Gastrocnemius medialis (tissue), 4 donors: ENCODE results near the gene NTRK3. TPM values are rescaled to one million over a fixed set of nuclear protein-coding genes. Genes with fewer than 3 reads are reported as not detected.
A peak's percentile ranks its signal among the peaks of the same experiment; 100 is the strongest.
"Not testable (repeated sequence)": the region's sequence is repeated elsewhere in the genome, so short reads cannot be mapped to it uniquely, and the experiment has no call there.

Source experiments
- ATAC-seq, 2 donors: fragments of 150-250 bp; one replicate each; pipeline ENCODE4 v1.9.1; 2016
- DNase-seq, 2 donors: peaks; one replicate each; pipeline ENCODE4 v3.0.0-alpha.2; 2019
- H3K27ac ChIP-seq, 4 donors: fragments of 200-600 bp; sonication (generic); 1 replicate in 1 of 4; 2 replicates in 3 of 4; pipeline ENCODE4 v1.5.1; 2016 to 2018; ENCODE audit warnings: mild to moderate bottlenecking in 2 of 4, moderate library complexity in 1 of 4
- H3K27me3 ChIP-seq, 3 donors: fragments of 200-600 bp; sonication (generic) in 2 of 3; 1 replicate in 1 of 3; 2 replicates in 2 of 3; pipeline versions ENCODE4 v1.5.1 to v1.6.0; 2016 to 2019; ENCODE audit warnings: mild to moderate bottlenecking in 1 of 3, moderate library complexity in 1 of 3
- H3K36me3 ChIP-seq, 2 donors: fragments of 200-600 bp; sonication (generic) in 1 of 2; one replicate each; pipeline ENCODE4 v1.5.1; 2017 to 2018
- H3K4me1 ChIP-seq, 2 donors: fragments of 200-600 bp; sonication (generic) in 1 of 2; one replicate each; pipeline ENCODE4 v1.5.1; 2016 to 2017; ENCODE audit warnings: mild to moderate bottlenecking in 2 of 2
- H3K4me3 ChIP-seq, 4 donors: fragments of 200-600 bp; sonication (generic) in 3 of 4; 1 replicate in 1 of 4; 2 replicates in 3 of 4; pipeline ENCODE4 v1.5.1; 2016 to 2019; ENCODE audit warnings: mild to moderate bottlenecking in 2 of 4
- H3K9me3 ChIP-seq, 3 donors: fragments of 200-600 bp; sonication (generic) in 2 of 3; 1 replicate in 1 of 3; 2 replicates in 2 of 3; pipeline ENCODE4 v1.5.1; 2016 to 2019
- CTCF ChIP-seq, 5 experiments: fragments of 450-650 bp in 3 of 5; fragments of 200-600 bp in 2 of 5; sonication (generic) in 2 of 5; IDR thresholded peaks in 4 of 5; conservative IDR thresholded peaks in 1 of 5; 1 replicate in 4 of 5; 2 replicates in 1 of 5; pipeline ENCODE4 v1.5.1; 2016 to 2019; ENCODE audit warnings: antibody characterized with exemption in 5 of 5, mild to moderate bottlenecking in 3 of 5, moderate library complexity in 3 of 5
- POLR2A ChIP-seq, 2 donors: fragments of 450-650 bp; IDR thresholded peaks; one replicate each; pipeline ENCODE4 v1.6.1; 2017; ENCODE audit warnings: antibody characterized with exemption in 2 of 2, mild to moderate bottlenecking in 2 of 2, moderate library complexity in 2 of 2
- in situ Hi-C, 4 donors: fragments of 200-750 bp; cut with MboI; loops; one replicate each; pipeline versions ENCODE4 v1.15.0 to v1.8.0; 2017; ENCODE audit warnings: low sequenced_read_pairs in 4 of 4
- intact Hi-C: fragments of 100-400 bp; cut with DNase I; formaldehyde crosslinking; loops from one replicate; pipeline ENCODE4 v1.15.1; 2023; ENCODE audit warnings: low total_unique reads
- total RNA-seq, 4 donors: library from RNA; depleted of rRNA; stranded (reverse); fragments of >200 nt; gene quantifications; one replicate each; pipeline versions ENCODE4 v1.1.0 to v1.2.3, GENCODE V29; 2016

Gene NTRK3
- total RNA-seq, 4 donors from 2014 or later = 0.61 to 2.7 (median 0.77) TPM

- TF ChIP-seq CTCF (IDR thresholded peaks at IDR 0.05 in 4 of 5, conservative IDR thresholded peaks at IDR 0.05 in 1 of 5) (no peak), POLR2A (IDR thresholded peaks at IDR 0.05) (no peak)
- no peak for ATAC-seq
Observed at GRCh38 chr15:87843312-87843711, 413.2 kb downstream of the NTRK3 start.

GRCh38 chr15:87841426-87841998 lies 415.0 kb downstream of the NTRK3 start:
- Histone ChIP-seq H3K27ac (no peak overlapping the region), H3K9me3 (no peaks in the 10 kb centered on the region), H3K27me3 (no peaks in the 10 kb centered on the region), H3K36me3 (no peaks in the 10 kb centered on the region), H3K4me3 (no peak overlapping the region), H3K4me1 (no peaks in the 10 kb centered on the region)
- no peak for TF ChIP-seq CTCF (IDR thresholded peaks at IDR 0.05 in 4 of 5, conservative IDR thresholded peaks at IDR 0.05 in 1 of 5)
- TF ChIP-seq POLR2A (IDR thresholded peaks at IDR 0.05) = no peak
- no peak for ATAC-seq
- no peak for DNase-seq
- intact Hi-C loops (no loop called here), in situ Hi-C loops (no loop called here)

More at GRCh38 chr15:87843312-87843711, 413.2 kb downstream of the NTRK3 start:
- Histone ChIP-seq H3K27ac (no peak overlapping the region), H3K36me3 (no peaks in the 10 kb centered on the region), H3K4me1 (no peaks in the 10 kb centered on the region), H3K27me3 (no peaks in the 10 kb centered on the region), H3K9me3 (no peaks in the 10 kb centered on the region), H3K4me3 (no peak overlapping the region)
- intact Hi-C loops = no loop called here
- in situ Hi-C loops = no loop called here
- DNase-seq = no peak

GRCh38 chr15:87835830-87836229 lies 420.7 kb downstream of the NTRK3 start:
- ATAC-seq, H3K4me3 ChIP-seq, H3K27me3 ChIP-seq, H3K9me3 ChIP-seq, H3K4me1 ChIP-seq, H3K27ac ChIP-seq, DNase-seq, H3K36me3 ChIP-seq, intact Hi-C loops, in situ Hi-C loops: not testable (repeated sequence)

DNA sequence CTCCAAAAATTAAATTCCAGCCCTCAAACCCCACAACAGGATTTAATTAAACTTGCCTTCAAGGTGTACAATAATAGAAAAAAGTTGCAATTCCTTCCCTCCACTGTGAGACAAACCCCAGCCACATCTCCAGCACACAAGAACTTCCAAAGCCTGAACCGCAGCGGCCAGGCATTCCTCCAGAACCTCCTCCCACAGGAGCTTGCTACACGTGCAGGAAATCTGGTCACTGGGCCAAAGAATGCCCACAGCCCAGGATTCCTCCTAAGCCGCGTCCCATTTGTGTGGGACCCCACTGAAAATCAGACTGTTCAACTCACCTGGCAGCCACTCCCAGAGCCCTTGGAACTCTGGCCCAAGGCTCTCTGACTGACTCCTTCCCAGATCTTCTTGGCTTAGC lies 423.2 kb downstream of the NTRK3 start:
- H3K27me3 ChIP-seq, DNase-seq, H3K4me3 ChIP-seq, H3K27ac ChIP-seq, ATAC-seq, intact Hi-C loops, H3K4me1 ChIP-seq, H3K9me3 ChIP-seq, in situ Hi-C loops, H3K36me3 ChIP-seq: not testable (repeated sequence)

DNA sequence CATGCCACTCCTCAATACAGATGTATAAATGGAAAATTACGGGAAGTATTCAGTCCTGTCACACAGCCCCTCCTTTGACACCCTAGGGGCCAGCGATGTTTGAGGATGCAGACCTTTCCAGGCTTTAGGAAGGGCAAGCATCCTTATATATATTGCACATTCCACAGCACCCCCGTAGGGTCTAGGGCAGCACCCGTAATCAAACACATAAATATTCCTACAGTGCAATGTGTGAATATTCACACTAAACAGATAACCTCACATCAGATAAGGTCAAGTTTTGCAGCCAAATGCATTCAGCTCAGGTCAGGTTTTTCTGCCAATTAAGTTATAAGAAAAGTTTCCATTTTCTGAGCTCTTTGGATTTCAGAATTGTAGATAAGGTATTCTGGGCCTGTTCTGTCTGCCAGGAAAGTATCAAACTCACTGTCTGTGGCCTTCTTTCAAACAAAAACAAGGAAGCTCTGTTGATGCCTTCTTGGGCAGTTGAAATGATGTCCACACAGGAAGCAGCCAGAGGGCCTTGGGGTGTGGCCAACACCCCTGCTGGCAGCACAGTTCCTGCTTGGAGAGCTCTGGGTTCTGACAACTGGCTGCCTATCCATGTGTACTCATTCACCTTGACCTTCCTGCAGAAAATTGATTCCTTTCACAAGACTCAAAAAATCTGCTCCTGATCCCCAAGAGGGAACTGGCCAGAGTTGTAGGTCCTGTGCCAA lies 427.0 kb downstream of the NTRK3 start:
- Histone ChIP-seq H3K9me3 (no peaks in the 10 kb centered on the region), H3K36me3 (no peaks in the 10 kb centered on the region), H3K27me3 (no peaks in the 10 kb centered on the region), H3K4me1 (no peaks in the 10 kb centered on the region), H3K27ac (no peak overlapping the region), H3K4me3 (no peak overlapping the region)
- no peak for TF ChIP-seq CTCF (IDR thresholded peaks at IDR 0.05 in 4 of 5, conservative IDR thresholded peaks at IDR 0.05 in 1 of 5)
- no peak for TF ChIP-seq POLR2A (IDR thresholded peaks at IDR 0.05)
- intact Hi-C loops = no loop called here
- in situ Hi-C loops = no loop called here
- DNase-seq (peak in 1 of 2 donors; percentile 17), ATAC-seq (no peak)
